Measurements from ENCODE around the gene ADGRF1. TPM values are rescaled to one million over a fixed set of nuclear protein-coding genes. Genes with fewer than 3 reads are reported as not detected.

The ADGRF1 gene
- polyA plus RNA-seq, 2 of the 4 experiments (the other 2 are of a cell fraction), result 0.01 TPM; not detected in 1

DNA sequence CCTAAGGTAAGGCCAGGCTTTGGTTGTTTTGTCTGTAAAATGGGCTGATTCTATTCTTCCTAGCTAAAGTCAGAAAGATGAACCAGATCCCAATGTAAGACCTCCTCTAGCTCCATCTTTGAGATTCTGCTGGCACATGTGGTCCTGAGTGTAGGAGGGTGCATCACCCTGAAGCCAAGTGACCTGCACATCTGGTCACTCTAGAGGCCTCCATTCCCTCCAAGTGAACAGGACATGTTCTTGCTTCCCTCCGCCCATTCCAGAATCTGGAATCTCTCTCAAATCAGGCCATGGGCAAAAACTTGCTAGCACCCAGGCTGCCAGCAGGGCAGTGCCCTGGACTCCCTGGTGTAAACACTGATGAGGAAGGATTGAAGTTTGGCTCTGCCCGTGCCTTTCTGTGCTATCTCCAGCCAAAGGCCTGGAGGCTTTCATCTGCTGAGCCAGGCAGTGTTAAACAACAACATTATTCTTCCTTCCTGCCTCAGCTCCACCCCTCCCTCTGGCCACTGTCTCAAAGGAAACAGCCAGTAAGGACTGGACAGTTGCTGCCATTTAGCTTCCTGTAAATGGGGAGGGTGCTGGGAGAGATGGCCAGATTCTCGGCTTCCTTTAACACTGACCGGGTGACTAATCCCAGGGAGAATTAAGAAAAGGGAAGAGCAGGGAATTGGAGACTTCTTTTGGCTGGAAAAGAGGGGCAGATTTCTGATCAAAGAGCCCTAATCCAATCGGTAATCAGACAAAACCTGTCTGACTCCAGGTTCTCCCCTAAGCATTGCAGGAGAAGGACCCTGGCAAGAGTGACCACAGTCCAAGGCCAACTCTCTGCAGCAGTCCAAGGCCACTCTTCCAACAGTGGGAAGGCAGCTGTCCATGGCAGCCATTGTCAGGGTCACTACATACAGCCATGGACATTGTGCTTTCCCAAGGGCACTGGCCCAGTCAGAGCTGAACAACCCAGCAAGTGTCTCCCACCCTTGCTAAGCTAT lies 19.5 kb upstream of the ADGRF1 start:
- FAIRE-seq, result no peak
- CTCF ChIA-PET, result interaction anchor here (0.5 to 1.3 kb wide), 3 partner anchors 67 to 263 kb away, joined by 3 read pairs; no protein-coding TSS in a partner anchor
- ATAC-seq, result no peak
- POLR2A ChIA-PET, result no interaction called here
- TF ChIP-seq RNF2 (IDR thresholded peaks at IDR 0.05; ENCODE audit: borderline replicate concordance, low read depth) (no peak), RFX5 (IDR thresholded peaks at IDR 0.05) (no peak), RARB (CRISPR knock-in tag; IDR thresholded peaks at IDR 0.05) (no peak), CHD2 (IDR thresholded peaks at IDR 0.05; ENCODE audit: low read length, partially characterized antibody) (no peak), NFE2L2 (conservative IDR thresholded peaks at IDR 0.05; ENCODE audit: low read length) (no peak), HDAC2 (IDR thresholded peaks at IDR 0.05) (no peak), TP53 (CRISPR knock-in tag; IDR thresholded peaks at IDR 0.05) (no peak), HOXB5 (CRISPR knock-in tag; IDR thresholded peaks at IDR 0.05) (no peak), FOSL2 (IDR thresholded peaks at IDR 0.05) (no peak), FOSL2 (CRISPR knock-in tag; IDR thresholded peaks at IDR 0.05) (no peak), FOSB (CRISPR knock-in tag; IDR thresholded peaks at IDR 0.05) (no peak), POLR2AphosphoS2 (conservative IDR thresholded peaks at IDR 0.05; ENCODE audit: low read length) (no peak), EHF (CRISPR knock-in tag; IDR thresholded peaks at IDR 0.05) (no peak), FOXS1 (CRISPR knock-in tag; IDR thresholded peaks at IDR 0.05) (no peak), JUNB (IDR thresholded peaks at IDR 0.05) (no peak), ZNF302 (CRISPR knock-in tag; IDR thresholded peaks at IDR 0.05) (no peak), CEBPB (IDR thresholded peaks at IDR 0.05) (no peak)
- TF ChIP-seq, protein P1, sequence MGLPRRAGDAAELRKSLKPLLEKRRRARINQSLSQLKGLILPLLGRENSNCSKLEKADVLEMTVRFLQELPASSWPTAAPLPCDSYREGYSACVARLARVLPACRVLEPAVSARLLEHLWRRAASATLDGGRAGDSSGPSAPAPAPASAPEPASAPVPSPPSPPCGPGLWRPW (IDR thresholded peaks at IDR 0.05), result no peak
- TF ChIP-seq, protein P2, sequence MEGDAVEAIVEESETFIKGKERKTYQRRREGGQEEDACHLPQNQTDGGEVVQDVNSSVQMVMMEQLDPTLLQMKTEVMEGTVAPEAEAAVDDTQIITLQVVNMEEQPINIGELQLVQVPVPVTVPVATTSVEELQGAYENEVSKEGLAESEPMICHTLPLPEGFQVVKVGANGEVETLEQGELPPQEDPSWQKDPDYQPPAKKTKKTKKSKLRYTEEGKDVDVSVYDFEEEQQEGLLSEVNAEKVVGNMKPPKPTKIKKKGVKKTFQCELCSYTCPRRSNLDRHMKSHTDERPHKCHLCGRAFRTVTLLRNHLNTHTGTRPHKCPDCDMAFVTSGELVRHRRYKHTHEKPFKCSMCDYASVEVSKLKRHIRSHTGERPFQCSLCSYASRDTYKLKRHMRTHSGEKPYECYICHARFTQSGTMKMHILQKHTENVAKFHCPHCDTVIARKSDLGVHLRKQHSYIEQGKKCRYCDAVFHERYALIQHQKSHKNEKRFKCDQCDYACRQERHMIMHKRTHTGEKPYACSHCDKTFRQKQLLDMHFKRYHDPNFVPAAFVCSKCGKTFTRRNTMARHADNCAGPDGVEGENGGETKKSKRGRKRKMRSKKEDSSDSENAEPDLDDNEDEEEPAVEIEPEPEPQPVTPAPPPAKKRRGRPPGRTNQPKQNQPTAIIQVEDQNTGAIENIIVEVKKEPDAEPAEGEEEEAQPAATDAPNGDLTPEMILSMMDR (IDR thresholded peaks at IDR 0.05), result no peak
- TF ChIP-seq, protein P3, sequence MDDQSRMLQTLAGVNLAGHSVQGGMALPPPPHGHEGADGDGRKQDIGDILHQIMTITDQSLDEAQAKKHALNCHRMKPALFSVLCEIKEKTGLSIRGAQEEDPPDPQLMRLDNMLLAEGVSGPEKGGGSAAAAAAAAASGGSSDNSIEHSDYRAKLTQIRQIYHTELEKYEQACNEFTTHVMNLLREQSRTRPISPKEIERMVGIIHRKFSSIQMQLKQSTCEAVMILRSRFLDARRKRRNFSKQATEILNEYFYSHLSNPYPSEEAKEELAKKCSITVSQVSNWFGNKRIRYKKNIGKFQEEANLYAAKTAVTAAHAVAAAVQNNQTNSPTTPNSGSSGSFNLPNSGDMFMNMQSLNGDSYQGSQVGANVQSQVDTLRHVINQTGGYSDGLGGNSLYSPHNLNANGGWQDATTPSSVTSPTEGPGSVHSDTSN (IDR thresholded peaks at IDR 0.05), result no peak
- TF ChIP-seq, protein P4, sequence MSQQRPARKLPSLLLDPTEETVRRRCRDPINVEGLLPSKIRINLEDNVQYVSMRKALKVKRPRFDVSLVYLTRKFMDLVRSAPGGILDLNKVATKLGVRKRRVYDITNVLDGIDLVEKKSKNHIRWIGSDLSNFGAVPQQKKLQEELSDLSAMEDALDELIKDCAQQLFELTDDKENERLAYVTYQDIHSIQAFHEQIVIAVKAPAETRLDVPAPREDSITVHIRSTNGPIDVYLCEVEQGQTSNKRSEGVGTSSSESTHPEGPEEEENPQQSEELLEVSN (IDR thresholded peaks at IDR 0.05; ENCODE audit: borderline replicate concordance, low read depth), result no peak
- Histone ChIP-seq H3K4me3 (no peak overlapping the region), H3K9me3 (no peaks in the 10 kb centered on the region), H3K4me1 (0 out of 3 replicates have a peak, but pooled peaks cover 3% of the 10 kb centered on the region), H3K4me2 (no peak overlapping the region), H3K27ac (no peak overlapping the region)
- no peak for DNase-seq (ENCODE audit: low read depth in 1 of 2, low spot score in 1 of 2)
- WGBS (ENCODE audit: missing lambda C conversion rate), result 75% methylated on average over 5 of the region's 5 CpGs

DNA sequence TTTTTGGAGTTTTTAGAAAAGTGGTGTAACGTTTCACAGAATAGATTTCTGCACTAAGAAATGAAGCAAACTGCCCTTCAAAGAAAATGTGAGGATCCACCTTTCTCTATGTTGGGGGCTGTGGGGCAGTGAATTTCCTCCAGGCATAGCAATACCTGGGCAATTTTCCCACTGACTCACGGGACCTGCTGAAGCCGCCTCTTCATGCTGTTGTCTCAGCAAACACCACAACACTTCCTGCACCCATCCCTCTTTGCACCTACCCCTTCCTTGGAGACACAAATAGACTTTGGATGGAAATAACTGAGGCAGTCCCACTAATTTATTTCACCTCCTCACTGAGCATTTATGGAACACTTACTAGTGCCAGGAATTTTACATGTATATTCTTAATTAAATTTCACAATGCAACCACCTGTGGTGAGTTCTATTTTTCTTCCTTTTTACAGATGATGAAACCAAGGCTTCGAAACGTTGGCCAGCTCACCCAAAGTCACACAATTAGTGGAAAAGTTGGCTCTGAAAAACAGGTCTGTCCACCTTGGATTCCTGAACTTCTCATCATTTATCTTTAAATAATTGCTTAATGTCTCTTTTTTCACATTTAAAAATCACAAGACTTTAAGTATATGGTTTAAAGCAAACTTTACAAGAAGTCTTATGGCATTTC lies 17.2 kb upstream of the ADGRF1 start:
- FAIRE-seq (no peak), DNase-seq (ENCODE audit: low read depth in 1 of 2, low spot score in 1 of 2) (no peak), ATAC-seq (no peak)
- CTCF ChIA-PET, result interaction anchor here (1.1 to 1.7 kb wide), 2 partner anchors 13 to 19 kb away, joined by 4 read pairs; no protein-coding TSS in a partner anchor
- 0 out of 3 replicates have a peak, but pooled peaks cover 3% of the 10 kb centered on the region for H3K4me1 ChIP-seq
- WGBS (ENCODE audit: missing lambda C conversion rate), result 60% methylated on average over 5 of the region's 5 CpGs
- H3K9me3 ChIP-seq, result no peaks in the 10 kb centered on the region
- no peak overlapping the region for H3K4me2 ChIP-seq
- POLR2A ChIA-PET, result no interaction called here
- no peak overlapping the region for H3K27ac ChIP-seq
- no peak overlapping the region for H3K4me3 ChIP-seq
- no peak for TF ChIP-seq RARB (CRISPR knock-in tag; IDR thresholded peaks at IDR 0.05)
- TF ChIP-seq, protein P5, sequence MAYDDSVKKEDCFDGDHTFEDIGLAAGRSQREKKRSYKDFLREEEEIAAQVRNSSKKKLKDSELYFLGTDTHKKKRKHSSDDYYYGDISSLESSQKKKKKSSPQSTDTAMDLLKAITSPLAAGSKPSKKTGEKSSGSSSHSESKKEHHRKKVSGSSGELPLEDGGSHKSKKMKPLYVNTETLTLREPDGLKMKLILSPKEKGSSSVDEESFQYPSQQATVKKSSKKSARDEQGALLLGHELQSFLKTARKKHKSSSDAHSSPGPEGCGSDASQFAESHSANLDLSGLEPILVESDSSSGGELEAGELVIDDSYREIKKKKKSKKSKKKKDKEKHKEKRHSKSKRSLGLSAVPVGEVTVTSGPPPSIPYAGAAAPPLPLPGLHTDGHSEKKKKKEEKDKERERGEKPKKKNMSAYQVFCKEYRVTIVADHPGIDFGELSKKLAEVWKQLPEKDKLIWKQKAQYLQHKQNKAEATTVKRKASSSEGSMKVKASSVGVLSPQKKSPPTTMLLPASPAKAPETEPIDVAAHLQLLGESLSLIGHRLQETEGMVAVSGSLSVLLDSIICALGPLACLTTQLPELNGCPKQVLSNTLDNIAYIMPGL (CRISPR knock-in tag; IDR thresholded peaks at IDR 0.05; ENCODE audit: borderline replicate concordance), result no peak
- TF ChIP-seq RFX5 (IDR thresholded peaks at IDR 0.05), result no peak
- no peak for TF ChIP-seq TP53 (CRISPR knock-in tag; IDR thresholded peaks at IDR 0.05)
- TF ChIP-seq HOXB13 (CRISPR knock-in tag; IDR thresholded peaks at IDR 0.05; ENCODE audit: low read depth), result no peak
- no peak for TF ChIP-seq ZSCAN20 (CRISPR knock-in tag; IDR thresholded peaks at IDR 0.05)
- no peak for TF ChIP-seq POLR2A (IDR thresholded peaks at IDR 0.05; ENCODE audit: low read length)
- TF ChIP-seq CBX2 (IDR thresholded peaks at IDR 0.05; ENCODE audit: borderline replicate concordance, low read depth), result no peak
- TF ChIP-seq RCOR1 (IDR thresholded peaks at IDR 0.05; ENCODE audit: low read depth, low read length), result no peak
- TF ChIP-seq, protein P6, sequence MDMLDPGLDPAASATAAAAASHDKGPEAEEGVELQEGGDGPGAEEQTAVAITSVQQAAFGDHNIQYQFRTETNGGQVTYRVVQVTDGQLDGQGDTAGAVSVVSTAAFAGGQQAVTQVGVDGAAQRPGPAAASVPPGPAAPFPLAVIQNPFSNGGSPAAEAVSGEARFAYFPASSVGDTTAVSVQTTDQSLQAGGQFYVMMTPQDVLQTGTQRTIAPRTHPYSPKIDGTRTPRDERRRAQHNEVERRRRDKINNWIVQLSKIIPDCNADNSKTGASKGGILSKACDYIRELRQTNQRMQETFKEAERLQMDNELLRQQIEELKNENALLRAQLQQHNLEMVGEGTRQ (IDR thresholded peaks at IDR 0.05), result no peak
- TF ChIP-seq GATA3 (IDR thresholded peaks at IDR 0.05; ENCODE audit: borderline replicate concordance), result no peak
- TF ChIP-seq CEBPB (IDR thresholded peaks at IDR 0.05), result no peak
- TF ChIP-seq, protein P3 (IDR thresholded peaks at IDR 0.05), result no peak

All from A549 (cell line).